IPS DF 19.7 (cell line): ENCODE results near the gene VTI1A.

Experiments used
- DNase-seq: peaks from one replicate; pipeline ENCODE4 v3.0.0-alpha.2; 2013; ENCODE audit warnings: low read depth, low spot score

Gene VTI1A

DNA sequence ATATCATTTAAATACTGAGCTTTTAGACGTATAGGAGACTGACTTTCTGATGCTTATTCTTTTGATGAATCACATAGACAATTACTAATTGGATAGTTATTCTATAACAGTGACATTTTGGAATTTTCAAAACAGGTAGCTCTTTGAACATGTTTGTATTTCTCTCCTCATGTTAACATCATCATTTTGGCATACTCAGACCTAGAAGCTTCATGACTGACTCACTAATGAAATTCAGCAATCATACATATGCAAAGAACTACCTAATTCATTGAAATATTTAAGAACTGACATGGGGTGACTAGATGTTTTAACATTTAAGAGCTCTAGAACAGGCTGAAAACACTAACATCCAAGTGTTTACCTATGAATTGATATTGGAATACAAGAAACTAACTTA lies 192.3 kb downstream of the VTI1A start:
- DNase-seq, result no peak

- DNase-seq, result no peak
Measured at GRCh38 chr10:112640638-112641037, 193.6 kb downstream of the VTI1A start.

- no peak for DNase-seq
Measured at GRCh38 chr10:112643600-112644264, 196.7 kb downstream of the VTI1A start.

DNA sequence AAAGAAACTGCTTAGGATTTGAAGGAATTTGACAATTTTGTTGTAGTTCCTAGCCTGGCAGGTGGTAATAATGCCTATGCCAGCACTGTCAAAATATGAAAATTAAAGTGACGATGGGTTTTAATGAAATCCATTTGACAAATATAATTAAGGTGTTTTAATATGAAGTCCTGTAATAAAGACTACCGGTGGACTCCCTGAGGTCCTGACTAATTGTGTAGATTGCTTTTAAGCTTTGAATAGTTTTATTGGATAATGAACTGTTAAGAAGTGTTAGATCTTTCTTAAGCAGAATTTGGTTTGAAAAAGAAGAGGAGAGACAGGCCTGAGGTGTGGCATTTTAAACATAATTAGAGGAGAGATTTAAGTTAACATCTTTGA lies 197.2 kb downstream of the VTI1A start:
- no peak for DNase-seq

GRCh38 chr10:112649006-112649821 lies 202.2 kb downstream of the VTI1A start:
- no peak for DNase-seq

DNA sequence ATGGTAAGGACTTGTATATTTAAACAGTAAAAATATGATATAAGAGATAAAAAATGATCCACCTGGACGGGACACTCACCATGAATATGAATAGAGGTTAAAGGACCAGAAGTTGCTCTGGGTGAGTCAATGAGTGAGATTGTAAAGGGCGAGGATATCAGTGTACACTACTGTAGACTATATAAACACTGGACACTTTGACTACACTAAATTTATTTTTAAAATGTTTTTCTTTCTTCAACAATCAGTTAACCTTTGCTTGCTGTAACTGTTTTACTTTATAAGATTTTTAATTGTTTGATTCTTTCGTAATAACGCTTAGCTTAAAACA lies 202.8 kb downstream of the VTI1A start:
- DNase-seq, result no peak

GRCh38 chr10:112650588-112651030 lies 203.6 kb downstream of the VTI1A start:
- no peak for DNase-seq

DNA sequence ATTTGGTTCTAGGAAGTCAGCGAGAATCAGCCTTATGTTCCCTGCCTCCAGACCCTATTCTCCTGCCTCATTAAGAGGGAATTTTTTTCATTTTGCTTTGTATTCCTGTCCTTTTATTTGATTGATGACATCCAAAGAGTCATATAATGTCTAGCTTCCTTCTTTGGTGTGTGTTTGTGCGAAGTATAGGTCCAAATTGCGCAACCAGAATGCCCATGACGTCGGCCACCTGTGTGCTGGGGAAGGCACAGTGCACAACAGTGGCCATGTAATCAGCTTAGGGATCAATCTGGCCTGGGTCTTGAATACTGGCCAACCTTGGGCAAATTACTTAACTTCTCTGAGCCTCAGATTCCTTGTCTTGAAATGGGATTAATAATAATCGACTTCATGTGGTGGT lies 206.2 kb downstream of the VTI1A start:
- DNase-seq, result no peak

DNA sequence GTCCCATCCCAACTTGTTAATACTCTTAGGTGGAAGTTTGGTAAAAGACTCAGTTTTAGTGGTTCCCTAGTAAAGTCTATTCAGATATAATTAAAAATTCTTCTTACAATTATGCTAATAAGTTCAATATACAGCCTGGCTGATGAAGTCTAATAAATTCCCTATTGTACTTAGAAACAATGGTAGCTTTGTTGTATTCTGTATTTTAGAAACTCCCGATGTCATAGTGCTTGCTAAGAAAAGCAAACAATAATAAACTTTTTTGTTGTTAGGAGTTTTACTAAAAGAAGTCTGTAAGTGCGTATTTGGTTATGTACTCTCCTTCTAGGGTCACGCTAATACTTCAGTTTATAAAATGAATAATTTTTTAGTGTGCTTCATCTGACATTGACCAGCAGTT lies 206.8 kb downstream of the VTI1A start:
- no peak for DNase-seq

DNA sequence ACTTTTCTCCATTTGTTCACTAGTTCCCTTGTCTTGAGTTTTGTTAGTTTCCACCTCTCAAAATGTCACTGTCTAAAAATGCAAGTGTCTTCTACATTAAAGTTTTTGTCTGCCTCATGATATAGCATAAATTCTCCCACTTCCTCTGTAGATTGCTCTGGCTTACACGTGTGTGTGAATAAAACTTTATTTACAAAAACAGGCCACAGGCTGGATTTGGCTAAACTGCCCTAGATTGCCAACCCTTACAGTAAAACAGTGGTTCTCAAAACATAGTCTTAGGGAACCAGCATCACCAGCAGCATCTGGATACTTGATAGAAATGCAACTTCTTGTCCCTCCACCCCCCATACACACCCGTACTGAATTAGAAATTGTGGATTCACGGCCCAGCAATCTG lies 207.8 kb downstream of the VTI1A start:
- no peak for DNase-seq

GRCh38 chr10:112655722-112656121 lies 208.7 kb downstream of the VTI1A start:
- no peak for DNase-seq

GRCh38 chr10:112658465-112658864 lies 211.4 kb downstream of the VTI1A start:
- no peak for DNase-seq

DNA sequence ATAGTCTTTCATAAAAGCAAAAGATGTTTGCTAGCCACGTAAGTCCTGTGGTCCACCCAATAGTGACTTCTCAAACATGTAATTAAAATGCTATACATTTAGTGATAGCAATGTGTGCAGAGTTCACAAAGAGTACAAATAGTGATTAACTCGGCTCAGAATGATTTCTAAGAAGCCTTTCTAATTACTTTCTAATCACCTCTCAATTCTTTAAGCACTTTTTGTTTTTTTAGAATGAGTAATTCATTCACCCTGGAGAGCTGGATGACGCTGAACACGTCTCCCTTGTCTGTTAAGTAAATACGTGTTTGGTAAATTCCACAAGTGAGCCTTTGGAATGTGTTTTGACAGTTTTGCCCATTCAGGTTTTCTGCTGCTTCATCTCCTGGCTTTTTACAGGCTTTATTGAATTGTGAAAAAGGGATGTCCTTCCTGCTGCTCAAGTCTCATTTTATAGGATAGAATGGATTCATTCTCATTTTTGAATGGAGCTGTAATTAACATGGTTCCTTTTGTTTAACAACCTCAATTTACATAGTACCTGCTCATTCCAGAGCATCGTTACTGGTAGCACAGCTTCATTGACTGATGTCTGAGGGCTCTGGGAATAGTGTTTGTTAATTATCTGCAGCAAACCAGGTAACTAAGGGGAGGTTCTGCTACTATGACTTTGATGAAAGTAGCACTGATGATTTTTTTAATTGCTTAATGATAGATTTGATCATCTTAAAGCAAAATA lies 212.1 kb downstream of the VTI1A start:
- no peak for DNase-seq

- DNase-seq, result no peak
Measured at GRCh38 chr10:112663234-112664125, 216.5 kb downstream of the VTI1A start.

- DNase-seq, result no peak
Measured at GRCh38 chr10:112666094-112666493, 219.1 kb downstream of the VTI1A start.

DNA sequence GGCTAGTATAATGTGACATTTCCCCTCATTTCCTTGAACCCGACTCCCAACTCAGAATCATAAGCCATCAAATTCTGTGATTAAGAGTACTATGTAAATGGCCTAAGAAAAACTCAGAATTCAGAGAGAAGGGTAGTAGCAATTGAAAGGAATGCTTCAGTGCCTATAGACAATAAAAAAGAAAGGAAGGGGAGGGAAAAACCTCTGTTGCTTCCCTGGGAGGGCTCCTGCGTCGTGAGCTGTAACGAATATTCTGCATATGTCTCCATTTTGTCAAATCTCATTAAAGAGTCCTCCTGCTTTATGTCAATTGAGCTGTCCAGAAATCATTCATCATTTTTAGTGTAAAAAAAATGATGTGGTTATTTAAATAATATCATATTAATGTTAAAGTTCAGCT lies 223.0 kb downstream of the VTI1A start:
- no peak for DNase-seq

DNA sequence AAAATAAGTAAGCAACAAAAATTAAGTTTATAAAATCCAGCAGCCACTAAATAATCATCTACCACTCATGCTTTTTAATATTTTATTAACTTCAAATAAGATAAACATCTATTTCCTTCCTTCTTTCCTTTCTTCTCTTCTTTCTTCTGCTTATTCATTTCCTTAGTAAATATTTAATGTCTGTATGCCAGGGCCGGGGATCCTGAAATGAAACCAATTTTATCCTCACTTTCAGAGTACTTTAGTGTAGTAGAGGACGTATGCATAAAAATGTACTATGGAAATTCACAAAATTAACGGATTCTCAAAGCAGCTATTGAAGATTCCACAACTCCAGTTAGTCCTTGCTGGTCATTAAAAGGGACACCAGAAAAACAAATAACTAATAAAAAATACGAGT lies 224.7 kb downstream of the VTI1A start:
- no peak for DNase-seq

GRCh38 chr10:112672706-112673105 lies 225.7 kb downstream of the VTI1A start:
- DNase-seq, result no peak

DNA sequence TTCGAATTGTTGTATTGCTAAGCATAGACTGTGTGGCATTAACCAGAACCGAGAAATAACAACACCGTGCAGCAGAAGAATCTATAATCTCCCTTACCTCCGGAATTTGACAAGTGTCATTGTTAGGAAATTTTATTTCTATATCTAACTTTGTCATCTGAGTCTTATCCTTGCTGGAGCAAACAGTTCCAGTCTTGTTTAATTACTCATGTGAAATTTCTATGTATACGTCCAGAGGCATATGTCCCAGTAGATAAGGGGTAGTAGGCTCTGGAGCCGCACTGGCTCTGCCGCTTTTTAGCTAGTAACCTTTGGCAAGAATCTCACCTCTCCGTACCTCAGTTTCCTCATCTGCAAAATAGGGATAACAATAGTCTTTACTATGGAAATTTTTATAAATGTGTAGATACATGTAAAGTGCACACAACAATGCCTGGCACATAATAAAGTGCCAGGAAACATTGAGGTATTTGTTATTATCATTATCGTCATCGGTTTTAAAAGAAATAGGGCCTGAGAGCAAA lies 228.6 kb downstream of the VTI1A start:
- no peak for DNase-seq

DNA sequence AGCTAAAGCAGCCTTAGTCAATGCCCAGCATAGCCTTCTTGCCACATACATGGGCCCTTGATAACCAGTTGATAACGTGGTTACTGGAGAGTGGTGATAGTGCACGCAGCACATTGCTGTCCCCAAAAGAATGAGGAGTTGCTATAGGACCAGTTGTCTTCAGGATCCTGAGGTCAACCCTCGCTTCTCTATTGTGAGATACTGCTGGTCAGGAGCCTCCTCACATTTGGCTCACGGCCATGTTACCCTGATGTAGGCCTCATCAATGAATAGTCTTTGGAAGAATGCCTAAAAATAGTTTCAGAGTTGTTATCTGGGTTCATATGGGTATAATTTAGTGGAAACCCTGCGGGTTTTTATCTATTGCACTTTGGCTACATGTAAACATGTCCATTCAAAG lies 230.7 kb downstream of the VTI1A start:
- no peak for DNase-seq

GRCh38 chr10:112678581-112678980 lies 231.6 kb downstream of the VTI1A start:
- no peak for DNase-seq
